NCI-H1092 (cell line): ENCODE data around the gene PPP2R5B.
A peak's percentile ranks its signal among the peaks of the same experiment; 100 is the strongest.

ENCODE experiments used
- DNase-seq: peaks from one replicate; lab custom pipeline; 2025; lab: John Stamatoyannopoulos, UW

PPP2R5B gene

GRCh38 chr11:64923944-64924909 is at the start of gene PPP2R5B:
TSS of gene PPP2R5B (plus strand) at chr11:64924689. CDS start at chr11:64925735, 1,046 bp downstream.
- DNase-seq, result peak; percentile 54

GRCh38 chr11:64875369-64876228 is 48.9 kb upstream of the PPP2R5B start:
- DNase-seq, result no peak

- DNase-seq, result no peak
Measured at GRCh38 chr11:64876229-64876750, 48.2 kb upstream of the PPP2R5B start.

- DNase-seq, result no peak
Measured at GRCh38 chr11:64876835-64877341, 47.6 kb upstream of the PPP2R5B start.

- DNase-seq, result no peak
Measured at GRCh38 chr11:64877390-64878222, 46.9 kb upstream of the PPP2R5B start.

GRCh38 chr11:64878223-64878493 is 46.3 kb upstream of the PPP2R5B start:
- DNase-seq, result no peak

- DNase-seq, result peak; percentile 99
Measured at GRCh38 chr11:64878494-64879243, 45.8 kb upstream of the PPP2R5B start, which contains the start of gene EHD1. TSS of gene EHD1 (minus strand) at chr11:64878621. CDS start at chr11:64878464, 157 bp downstream.

- no peak for DNase-seq
Measured at GRCh38 chr11:64879244-64879900, 45.1 kb upstream of the PPP2R5B start.

GRCh38 chr11:64880240-64881001 is 44.1 kb upstream of the PPP2R5B start:
- no peak for DNase-seq

- no peak for DNase-seq
Measured at GRCh38 chr11:64881476-64881875, 43.0 kb upstream of the PPP2R5B start.

GRCh38 chr11:64882243-64882642 is 42.2 kb upstream of the PPP2R5B start:
- no peak for DNase-seq

GRCh38 chr11:64883575-64883974 is 40.9 kb upstream of the PPP2R5B start:
- DNase-seq, result no peak

- no peak for DNase-seq
Measured at GRCh38 chr11:64884019-64884418, 40.5 kb upstream of the PPP2R5B start.

- no peak for DNase-seq
Measured at GRCh38 chr11:64885367-64886286, 38.9 kb upstream of the PPP2R5B start.

GRCh38 chr11:64887234-64887756 is 37.2 kb upstream of the PPP2R5B start:
- no peak for DNase-seq

GRCh38 chr11:64887757-64888405 is 36.6 kb upstream of the PPP2R5B start:
- peak; percentile 54 for DNase-seq

- DNase-seq, result no peak
Measured at GRCh38 chr11:64888406-64888728, 36.1 kb upstream of the PPP2R5B start.
